ENCODE data around the gene ERLIN1. TPM values are rescaled to one million over a fixed set of nuclear protein-coding genes. Genes with fewer than 3 reads are reported as not detected.

The ERLIN1 gene
- 10 to 100 TPM; 22.1 TPM for total RNA-seq

DNA sequence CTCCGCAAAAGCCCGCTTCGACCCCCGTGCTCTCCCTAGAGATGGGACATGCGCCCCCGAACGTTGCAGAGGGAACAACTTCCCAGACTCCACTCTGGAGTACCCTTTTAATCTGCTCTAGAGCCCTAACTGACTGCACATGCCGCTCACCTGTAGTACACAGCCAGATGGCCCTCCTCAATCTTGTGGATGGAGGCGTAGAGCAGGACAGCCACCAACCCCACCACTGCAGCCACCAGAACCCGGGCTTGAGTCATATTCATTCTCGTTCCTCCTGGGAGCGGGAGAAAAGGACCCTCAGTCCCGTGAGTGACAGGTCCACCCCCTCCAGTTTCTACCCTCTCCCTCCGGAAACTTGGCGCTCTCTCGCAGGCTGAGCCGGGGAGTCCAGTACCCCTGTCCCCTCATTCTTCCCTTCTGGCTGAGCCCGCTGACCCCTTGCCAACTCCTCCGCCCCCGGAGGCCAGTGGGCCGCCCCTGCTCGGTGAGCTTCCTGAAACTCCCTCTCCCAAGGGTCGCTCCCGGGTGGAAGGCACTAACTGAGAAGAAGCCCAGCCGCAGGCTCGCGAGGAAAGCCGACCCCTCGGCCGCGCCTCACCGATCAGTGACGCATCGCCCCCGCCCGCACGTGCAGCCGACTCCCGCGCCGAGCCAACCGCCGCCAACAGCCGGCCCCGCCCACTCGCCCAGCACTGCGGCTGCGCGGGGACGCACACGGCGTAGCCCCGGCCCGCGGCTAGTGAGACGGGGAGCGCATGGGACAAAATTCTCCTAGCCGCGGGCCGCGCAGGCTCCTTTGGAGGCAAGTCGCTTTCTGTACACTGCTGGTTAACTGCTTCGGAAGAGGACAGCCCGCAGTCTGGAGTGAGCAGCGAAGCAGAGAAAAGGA lies at the start of gene ERLIN1:
Gene ERLIN1, minus strand, starts transcription at position 666 of the 889 bp plus-strand sequence. Its CDS starts 403 bp downstream, at position 263.
- ChIA-PET CTCF (interaction anchor here (0.9 kb wide), 1 partner anchor 12 kb away, joined by 3 read pairs; no protein-coding TSS in a partner anchor), POLR2A (interaction anchor here (0.9 to 1.0 kb wide), 2 partner anchors 11 to 14 kb away, joined by 3 to 4 read pairs; no protein-coding TSS in a partner anchor)

- ChIA-PET POLR2A (no interaction called here), CTCF (interaction anchor here (0.8 kb wide), 1 partner anchor 9 kb away, joined by 6 read pairs; no protein-coding TSS in a partner anchor)
Observed at GRCh38 chr10:100232101-100232500, 46.3 kb upstream of the ERLIN1 start.

DNA sequence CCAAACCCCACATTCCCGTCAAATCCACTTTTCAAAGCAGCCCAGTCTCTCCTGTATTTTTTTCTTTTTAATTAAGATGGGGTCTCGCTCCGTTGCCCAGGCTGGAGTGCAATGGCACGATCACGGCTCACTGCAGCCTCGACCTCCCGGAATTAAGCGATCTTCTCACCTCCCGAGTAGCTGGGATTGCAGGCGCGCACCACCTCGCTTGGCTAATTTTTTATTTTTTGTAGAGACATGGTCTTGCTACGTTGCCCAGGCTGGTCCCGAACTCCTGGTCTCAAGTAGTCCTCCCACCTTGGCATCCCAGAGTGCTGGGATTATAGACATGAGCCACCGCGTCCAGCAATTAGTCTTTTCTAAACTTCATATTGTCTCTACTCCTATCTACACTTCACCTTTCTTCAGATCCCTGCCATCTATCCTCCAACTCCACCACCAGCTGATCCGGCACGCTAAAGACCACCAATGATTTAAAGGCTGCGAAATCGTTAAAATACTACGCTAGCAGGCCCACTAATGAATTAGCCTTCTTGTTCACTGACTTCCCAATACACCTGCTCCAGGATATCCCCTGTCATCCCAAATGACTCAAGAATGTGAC lies 44.1 kb upstream of the ERLIN1 start:
- POLR2A ChIA-PET: no interaction called here
- CTCF ChIA-PET: no interaction called here

- ChIA-PET POLR2A (no interaction called here), CTCF (interaction anchor here (1.4 kb wide), 1 partner anchor 16 kb away, joined by 3 read pairs; no protein-coding TSS in a partner anchor)
Observed at GRCh38 chr10:100223879-100224278, 38.0 kb upstream of the ERLIN1 start.

DNA sequence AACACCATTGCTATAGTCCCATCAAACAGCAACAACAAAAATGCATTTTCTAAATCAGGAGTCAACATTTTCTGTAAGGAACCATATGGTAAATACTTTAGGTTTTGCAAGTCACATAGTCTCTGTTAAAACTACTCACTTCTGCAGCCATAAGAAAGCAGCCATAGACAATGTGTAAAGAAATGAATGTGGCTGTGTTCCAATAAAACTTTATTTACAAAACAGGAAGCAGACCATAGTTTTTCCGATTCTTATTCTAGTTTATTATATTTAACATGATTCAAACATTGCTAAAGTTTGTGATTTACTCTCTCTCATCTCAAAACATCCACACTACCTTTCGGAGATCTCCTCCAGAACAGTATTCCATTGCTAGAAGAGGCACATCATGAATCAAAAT lies 36.7 kb upstream of the ERLIN1 start:
- POLR2A ChIA-PET: no interaction called here
- CTCF ChIA-PET: no interaction called here

GRCh38 chr10:100216006-100216405 lies 30.2 kb upstream of the ERLIN1 start:
- ChIA-PET CTCF (no interaction called here), POLR2A (no interaction called here)

DNA sequence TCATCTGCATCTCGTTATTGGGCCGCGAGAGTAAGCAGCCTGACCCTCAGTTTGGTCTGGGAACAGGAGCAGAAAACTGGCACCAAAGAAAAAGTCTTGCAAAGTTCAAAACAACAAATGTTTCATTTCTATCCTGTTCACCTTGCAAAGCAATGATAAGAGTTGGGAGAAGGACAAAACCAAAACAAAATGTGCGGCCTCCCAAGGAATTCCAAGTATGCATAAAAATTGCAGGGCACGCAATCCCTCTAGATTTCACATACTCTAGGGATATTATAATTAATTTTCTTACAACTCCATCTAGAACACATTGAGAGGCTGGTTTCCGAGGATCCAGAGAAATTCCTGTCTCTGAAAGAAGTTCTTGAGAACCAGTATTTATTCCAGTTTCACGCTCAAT lies 23.5 kb upstream of the ERLIN1 start:
- ChIA-PET CTCF (no interaction called here), POLR2A (no interaction called here)

- POLR2A ChIA-PET: no interaction called here
- CTCF ChIA-PET: no interaction called here
Observed at GRCh38 chr10:100208276-100208675, 22.4 kb upstream of the ERLIN1 start.

DNA sequence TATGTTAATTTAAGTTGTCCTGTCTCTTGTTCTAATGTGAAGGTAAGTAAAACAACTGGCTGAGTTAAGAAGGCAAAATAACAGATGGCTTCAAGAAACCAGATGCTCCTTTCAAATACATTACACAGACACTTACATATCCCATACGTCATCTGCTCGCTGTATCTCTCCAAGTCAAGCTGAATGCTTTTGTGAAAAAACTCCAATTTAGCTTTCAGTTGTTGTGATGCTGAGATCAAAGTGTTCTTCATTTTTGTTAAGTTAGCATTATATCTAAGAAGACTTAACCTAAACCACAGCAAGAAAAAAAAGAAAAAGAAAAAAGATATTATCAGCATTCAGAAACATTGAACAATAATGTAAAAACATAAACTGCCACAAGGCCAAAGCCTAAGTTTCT lies 18.5 kb upstream of the ERLIN1 start:
- CTCF ChIA-PET: interaction anchor here (1.0 kb wide), 1 partner anchor 8 kb away, joined by 4 read pairs; no protein-coding TSS in a partner anchor
- POLR2A ChIA-PET: no interaction called here

GRCh38 chr10:100201549-100201948 lies 15.7 kb upstream of the ERLIN1 start:
- CTCF ChIA-PET: no interaction called here

GRCh38 chr10:100194711-100195110 lies 8.9 kb upstream of the ERLIN1 start:
- POLR2A ChIA-PET: no interaction called here
- CTCF ChIA-PET: interaction anchor here (1.0 kb wide), 1 partner anchor 46 kb away, joined by 6 read pairs; no protein-coding TSS in a partner anchor

More at GRCh38 chr10:100201549-100201948, 15.7 kb upstream of the ERLIN1 start:
- POLR2A ChIA-PET: no interaction called here

DNA sequence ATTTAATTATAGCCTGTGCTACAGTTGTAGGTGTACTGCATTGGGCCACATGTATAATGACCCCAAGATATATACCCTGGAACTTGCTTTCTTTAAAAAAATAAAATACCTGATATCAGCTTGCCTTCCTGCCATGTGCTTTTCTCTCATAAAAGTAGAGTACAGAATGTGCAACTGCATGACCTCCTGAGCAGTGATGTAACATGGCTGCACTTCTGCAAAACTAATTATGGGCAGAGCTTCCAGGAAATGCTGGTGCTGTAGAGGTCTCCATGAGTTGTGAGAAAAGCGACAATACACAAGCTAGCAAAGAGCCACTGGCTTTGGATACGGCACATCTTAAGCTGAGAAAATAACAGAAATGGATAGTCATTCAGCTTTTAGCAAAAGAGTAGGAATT lies 6.5 kb upstream of the ERLIN1 start:
- CTCF ChIA-PET: interaction anchor here (0.7 kb wide), 1 partner anchor 33 kb away, joined by 3 read pairs; no protein-coding TSS in a partner anchor
- POLR2A ChIA-PET: no interaction called here

- ChIA-PET CTCF (no interaction called here), POLR2A (interaction anchor here (0.6 to 1.0 kb wide), 2 partner anchors 12 to 52 kb away, joined by 4 read pairs; no protein-coding TSS in a partner anchor)
Observed at GRCh38 chr10:100186253-100187212, 704 bp upstream of the ERLIN1 start.

DNA sequence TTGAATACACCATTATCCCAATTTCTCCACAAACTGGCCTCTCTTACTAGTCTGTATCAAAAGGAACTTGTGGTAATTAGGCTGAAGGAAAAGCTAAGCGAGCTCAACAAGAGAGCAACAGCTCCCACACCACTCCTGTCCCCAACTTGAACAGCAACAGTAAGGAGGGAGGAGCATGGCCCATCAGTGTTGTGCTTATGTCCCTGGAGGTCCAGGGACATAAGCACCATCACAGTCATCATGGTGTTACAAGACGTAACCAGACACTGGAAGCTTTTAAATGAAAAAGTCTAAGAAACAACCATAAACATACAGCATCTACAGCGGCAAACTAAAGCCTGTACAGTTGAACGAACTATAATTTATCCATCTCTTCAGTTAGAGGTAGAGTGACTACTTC lies 989 bp downstream of the ERLIN1 start:
- CTCF ChIA-PET: interaction anchor here (0.9 kb wide), 1 partner anchor 11 kb away, joined by 3 read pairs; no protein-coding TSS in a partner anchor
- POLR2A ChIA-PET: interaction anchor here (0.9 to 1.1 kb wide), 2 partner anchors 9 to 14 kb away, joined by 3 read pairs; no protein-coding TSS in a partner anchor

- CTCF ChIA-PET: interaction anchor here (0.9 kb wide), 1 partner anchor 10 kb away, joined by 3 read pairs; no protein-coding TSS in a partner anchor
- POLR2A ChIA-PET: interaction anchor here (1.1 kb wide), 1 partner anchor 9 kb away, joined by 3 read pairs; no protein-coding TSS in a partner anchor
Observed at GRCh38 chr10:100184426-100184825, 1.4 kb downstream of the ERLIN1 start.

- ChIA-PET CTCF (no interaction called here), POLR2A (no interaction called here)
Observed at GRCh38 chr10:100183481-100183880, 2.3 kb downstream of the ERLIN1 start.

DNA sequence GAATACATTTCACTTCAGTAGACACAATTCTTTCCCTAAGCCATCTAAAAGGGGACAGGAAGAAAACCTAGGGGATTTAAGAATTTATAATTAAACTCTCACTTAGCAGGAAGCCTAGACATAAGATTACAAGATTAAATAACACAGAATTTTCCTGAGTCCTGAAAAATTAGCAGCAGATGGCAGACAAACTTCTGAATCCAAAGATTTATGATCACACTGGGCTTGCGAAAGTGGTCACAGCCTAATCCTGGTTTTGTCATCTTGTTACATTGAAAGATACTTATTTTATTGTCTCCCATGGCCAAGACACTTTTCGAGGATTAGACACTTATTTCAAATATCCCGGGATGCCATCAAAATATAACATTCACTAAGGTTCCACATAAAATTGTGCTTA lies 2.9 kb downstream of the ERLIN1 start:
- ChIA-PET POLR2A (no interaction called here), CTCF (no interaction called here)

DNA sequence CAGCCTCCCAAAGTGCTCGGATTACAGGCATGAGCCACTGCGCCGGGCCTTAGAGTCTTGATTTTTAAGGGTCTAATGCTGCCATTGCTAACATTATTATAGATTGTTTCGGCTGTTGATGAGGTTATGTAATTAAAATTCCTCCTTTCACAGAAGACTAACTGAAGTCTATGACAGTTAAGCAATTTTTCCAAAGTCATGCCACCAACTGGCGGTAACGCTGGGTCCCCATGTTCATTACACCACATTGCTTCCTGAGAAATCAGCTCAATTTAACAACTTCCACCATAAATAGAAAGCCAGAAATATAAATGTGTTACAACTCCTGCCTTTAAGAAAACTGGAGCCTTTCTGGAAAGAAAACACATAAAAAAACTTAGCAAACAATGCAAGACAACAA lies 3.5 kb downstream of the ERLIN1 start:
- POLR2A ChIA-PET: no interaction called here
- CTCF ChIA-PET: no interaction called here

- ChIA-PET POLR2A (interaction anchor here (0.9 kb wide), 1 partner anchor 9 kb away, joined by 3 read pairs; no protein-coding TSS in a partner anchor), CTCF (interaction anchor here (0.8 to 2.0 kb wide), 3 partner anchors 62 to 330 kb away, joined by 3 to 7 read pairs (median 5); partner anchors contain the start of gene DNMBP)
Observed at GRCh38 chr10:100175875-100176274, 10.0 kb downstream of the ERLIN1 start.
